WERI-Rb-1 (cell line): Measurements from ENCODE around the gene TRNAU1AP.
"Not testable (repeated sequence)": the region's sequence is repeated elsewhere in the genome, so short reads cannot be mapped to it uniquely, and the experiment has no call there.

Experiments
- DNase-seq: peaks from one replicate; pipeline ENCODE4 v3.0.0-alpha.2; 2020
- H3K27ac ChIP-seq: fragments of 250-450 bp; sonication (Bioruptor Pico); 2 replicates; pipeline ENCODE4 v1.5.1; 2020; ENCODE audit warnings: mild to moderate bottlenecking, moderate library complexity
- H3K27me3 ChIP-seq: fragments of 250-450 bp; sonication (Bioruptor Pico); 2 replicates; pipeline ENCODE4 v1.5.1; 2021; ENCODE audit warnings: mild to moderate bottlenecking, low read depth, moderate library complexity; ENCODE audit not compliant: insufficient read depth, severe bottlenecking
- H3K36me3 ChIP-seq: fragments of 250-450 bp; sonication (Bioruptor Pico); 2 replicates; pipeline ENCODE4 v1.5.1; 2020; ENCODE audit warnings: mild to moderate bottlenecking, moderate library complexity
- H3K4me3 ChIP-seq: 2 replicates; pipeline ENCODE4 v1.5.1; 2011; ENCODE audit warnings: low read depth, mild to moderate bottlenecking, control low read depth, low read length
- H3K9me3 ChIP-seq: fragments of 250-450 bp; sonication (Bioruptor Pico); 2 replicates; pipeline ENCODE4 v1.5.1; 2021; ENCODE audit warnings: mild to moderate bottlenecking, moderate library complexity; ENCODE audit not compliant: severe bottlenecking
- CTCF ChIP-seq: IDR thresholded peaks from 2 replicates; pipeline ENCODE4 v1.5.1; 2011; ENCODE audit warnings: low read depth, mild to moderate bottlenecking, control low read depth, inconsistent platforms, low read length

TRNAU1AP gene

GRCh38 chr1:28519946-28520725 is 32.7 kb upstream of the TRNAU1AP start:
- no peak overlapping the region for H3K27ac ChIP-seq
- peaks cover 35% of the 10 kb centered on the region for H3K36me3 ChIP-seq
- H3K4me3 ChIP-seq, result no peak overlapping the region
- no peak for TF ChIP-seq CTCF
- DNase-seq, result no peak
- no peaks in the 10 kb centered on the region for H3K27me3 ChIP-seq
- H3K9me3 ChIP-seq, result no peaks in the 10 kb centered on the region

- DNase-seq, H3K27ac ChIP-seq, H3K9me3 ChIP-seq, H3K27me3 ChIP-seq, H3K4me3 ChIP-seq: not testable (repeated sequence)
- H3K36me3 ChIP-seq, result peaks cover 34% of the 10 kb centered on the region
Observed at GRCh38 chr1:28520796-28521195, 32.1 kb upstream of the TRNAU1AP start.

DNA sequence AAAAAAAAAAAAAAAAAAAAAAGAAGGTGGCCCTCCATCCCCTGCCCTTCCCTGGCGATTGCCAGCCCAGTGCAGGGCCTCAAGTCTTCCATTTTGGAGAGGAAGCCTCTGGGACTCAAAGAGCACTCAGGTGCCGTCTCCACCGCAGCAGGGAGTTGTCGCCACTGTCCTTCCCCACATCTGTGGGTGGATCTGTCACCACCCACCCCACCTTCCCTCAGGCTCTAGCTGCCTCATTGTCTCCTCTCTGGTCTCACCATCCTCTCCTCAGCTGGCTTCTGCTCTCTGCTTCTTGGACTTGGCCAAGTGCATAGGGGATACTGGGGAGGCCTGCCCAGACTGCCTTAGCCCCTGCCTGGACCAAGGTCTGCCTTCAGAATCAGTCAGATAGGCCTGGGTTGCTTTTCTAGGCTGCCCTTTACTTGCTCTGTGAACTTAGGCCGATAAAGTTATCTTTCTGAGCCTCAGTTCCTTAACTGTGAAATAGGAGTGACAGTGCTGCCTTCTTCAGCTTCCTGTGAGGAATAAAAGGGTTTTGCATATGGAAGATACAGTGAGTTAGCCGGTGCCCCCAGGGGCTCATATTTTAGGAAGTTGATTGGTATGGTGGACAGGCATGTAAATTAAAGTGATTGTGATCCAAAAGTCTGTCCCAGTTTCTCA is 31.3 kb upstream of the TRNAU1AP start:
- DNase-seq, result no peak
- Histone ChIP-seq H3K4me3 (no peak overlapping the region), H3K27me3 (no peaks in the 10 kb centered on the region), H3K27ac (no peak overlapping the region), H3K36me3 (peaks cover 34% of the 10 kb centered on the region), H3K9me3 (no peaks in the 10 kb centered on the region)
- TF ChIP-seq CTCF, result no peak

- DNase-seq, H3K27me3 ChIP-seq, H3K9me3 ChIP-seq, H3K27ac ChIP-seq, H3K4me3 ChIP-seq: not testable (repeated sequence)
- H3K36me3 ChIP-seq, result peaks cover 34% of the 10 kb centered on the region
Observed at GRCh38 chr1:28522537-28522936, 30.3 kb upstream of the TRNAU1AP start.

DNA sequence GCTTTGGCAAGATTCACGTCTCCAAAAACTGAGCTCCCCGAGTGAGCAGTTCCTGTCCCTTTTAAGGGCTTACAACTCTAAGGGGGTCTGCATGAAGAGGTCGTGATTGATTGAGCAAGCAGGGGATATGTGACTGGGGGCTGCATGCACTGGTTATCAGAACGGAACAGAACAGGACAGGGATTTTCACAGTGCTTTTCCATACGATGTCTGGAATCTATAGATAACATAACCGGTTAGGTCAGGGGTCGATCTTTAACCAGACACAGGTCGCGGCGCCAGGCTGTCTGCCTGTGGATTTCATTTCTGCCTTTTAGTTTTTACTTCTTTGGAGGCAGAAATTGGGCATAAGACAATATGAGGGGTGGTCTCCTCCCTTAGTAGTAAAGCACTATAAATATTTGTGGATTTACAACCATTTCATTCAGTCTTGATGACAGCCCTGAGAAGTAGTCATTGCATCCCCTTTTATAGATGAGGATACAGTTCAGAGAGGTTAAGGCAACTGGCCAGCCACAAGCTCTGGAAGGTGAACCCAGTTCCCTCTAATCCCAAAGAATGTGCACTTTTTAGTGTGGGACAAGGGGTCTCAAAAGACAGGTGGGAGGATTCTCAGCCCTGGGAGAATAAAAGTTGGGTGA is 27.8 kb upstream of the TRNAU1AP start:
- not testable (repeated sequence) for DNase-seq, H3K4me3 ChIP-seq, H3K27ac ChIP-seq, H3K27me3 ChIP-seq, H3K9me3 ChIP-seq
- H3K36me3 ChIP-seq, result peaks cover 36% of the 10 kb centered on the region

DNA sequence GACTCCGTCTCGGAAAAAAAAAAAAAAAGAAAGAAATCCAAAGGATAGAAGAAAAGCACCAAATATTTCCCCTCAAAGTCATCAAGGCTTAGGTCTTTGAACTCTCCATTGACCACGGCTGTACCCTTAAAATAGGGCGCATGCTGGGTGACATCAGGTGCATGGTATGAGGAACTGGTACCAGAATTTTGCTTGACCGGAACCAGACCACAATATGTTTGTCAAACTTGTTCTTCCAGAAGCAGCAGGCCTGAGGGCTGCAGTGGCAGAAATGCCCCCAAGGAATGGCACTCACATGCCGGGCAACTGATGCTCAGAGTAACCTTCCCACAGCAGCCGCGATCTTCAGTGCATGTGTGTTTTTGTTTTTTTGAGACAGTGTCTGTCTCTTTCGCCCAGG is 26.0 kb upstream of the TRNAU1AP start:
- Histone ChIP-seq H3K27me3 (no peaks in the 10 kb centered on the region), H3K4me3 (no peak overlapping the region), H3K36me3 (peaks cover 41% of the 10 kb centered on the region), H3K9me3 (no peaks in the 10 kb centered on the region), H3K27ac (no peak overlapping the region)
- DNase-seq, result no peak
- TF ChIP-seq CTCF, result no peak

DNA sequence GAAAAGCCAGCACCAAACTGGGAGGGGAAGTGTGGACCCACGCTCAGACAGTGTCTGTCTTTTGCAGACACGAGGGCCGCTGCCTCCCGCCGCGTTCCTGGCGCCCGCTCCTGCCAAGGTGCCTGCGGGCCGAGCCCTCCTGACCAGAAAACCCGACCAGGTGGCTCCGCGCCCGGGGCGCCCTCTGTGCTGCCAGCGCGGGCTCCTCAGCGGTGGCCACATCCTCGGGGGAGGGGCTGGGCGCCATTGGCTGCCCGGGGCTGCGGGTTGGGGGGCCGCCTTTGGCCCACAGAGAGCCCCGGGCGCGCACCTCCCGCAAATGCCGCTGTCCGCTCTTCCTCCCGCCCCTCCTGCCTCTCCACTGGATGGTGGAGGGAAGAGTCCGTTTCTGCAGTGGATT is 22.4 kb upstream of the TRNAU1AP start:
- Histone ChIP-seq H3K27ac (no peak overlapping the region), H3K27me3 (no peaks in the 10 kb centered on the region), H3K36me3 (peaks cover 47% of the 10 kb centered on the region), H3K9me3 (no peaks in the 10 kb centered on the region), H3K4me3 (no peak overlapping the region)
- TF ChIP-seq CTCF, result no peak
- DNase-seq, result no peak
